Central memory CD8-positive, alpha-beta T cell (primary cell): Measurements from ENCODE around the gene RGS19.

ENCODE experiments used
- ATAC-seq: fragments of 150-1000 bp; cut with Tn5 transposase; replicated peaks from 2 replicates; pipeline ENCODE4 v1.10.0; 2022; ENCODE audit warnings: mild to moderate bottlenecking, moderate FRiP score, moderate number of reproducible peaks; ENCODE audit not compliant: poor library complexity, severe bottlenecking; ENCODE audit errors: extremely low read depth
- DNase-seq, 2 donors: peaks; one replicate each; pipeline ENCODE4 v3.0.0; 2021; ENCODE audit warnings: low spot score in 2 of 2
- H3K27ac Mint-ChIP-seq: one replicate; pipeline ENCODE4 v1.8.0; 2022; ENCODE audit warnings: low read depth, mild to moderate bottlenecking, moderate library complexity, mixed read lengths
- H3K27me3 Mint-ChIP-seq: one replicate; pipeline ENCODE4 v1.8.0; 2022; ENCODE audit warnings: mixed read lengths
- H3K36me3 Mint-ChIP-seq: one replicate; pipeline ENCODE4 v1.8.0; 2022; ENCODE audit warnings: mild to moderate bottlenecking, moderate library complexity, mixed read lengths; ENCODE audit not compliant: insufficient read depth
- H3K4me1 Mint-ChIP-seq: one replicate; pipeline ENCODE4 v1.8.0; 2022; ENCODE audit warnings: mixed read lengths
- H3K4me3 Mint-ChIP-seq: one replicate; pipeline ENCODE4 v1.8.0; 2022; ENCODE audit warnings: mild to moderate bottlenecking, moderate library complexity, mixed read lengths
- H3K9me3 Mint-ChIP-seq: one replicate; pipeline ENCODE4 v1.8.0; 2022; ENCODE audit warnings: mixed read lengths

RGS19 gene

DNA sequence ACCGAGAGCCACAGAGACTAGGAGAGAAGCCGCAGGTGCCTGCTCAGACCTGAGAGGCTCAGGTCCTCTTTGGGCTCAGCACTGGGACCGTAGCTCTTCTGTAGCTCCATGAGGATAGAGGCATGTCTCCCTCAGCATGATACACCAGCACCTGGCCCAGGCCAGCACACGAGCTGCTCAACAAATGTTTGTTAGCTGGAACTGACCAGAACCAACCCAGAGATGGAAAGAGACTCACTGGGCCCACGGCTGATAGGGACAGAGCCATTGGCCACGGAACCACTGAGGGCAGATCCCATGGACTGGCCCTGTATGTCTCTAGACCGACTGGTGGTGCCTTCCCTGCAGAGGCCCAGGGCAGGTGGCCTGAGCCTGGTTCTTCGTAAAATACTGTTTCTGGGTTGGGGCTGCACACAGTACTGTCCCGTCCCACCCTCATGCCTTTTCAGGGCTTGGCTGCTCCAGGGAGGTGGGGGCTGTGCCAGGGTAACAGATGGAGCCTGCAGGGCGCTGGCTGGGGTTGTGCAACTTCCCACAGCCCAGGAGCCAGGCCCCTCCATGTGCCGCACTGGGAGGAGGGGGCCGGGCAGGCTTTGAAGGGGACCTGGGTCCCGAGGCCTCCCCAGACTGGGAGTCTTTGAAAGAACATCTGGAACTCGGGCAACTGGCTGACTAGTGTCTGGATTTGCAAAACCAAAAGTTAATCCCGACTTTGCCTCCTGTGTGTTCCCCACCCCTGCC, 38.1 kb downstream of the RGS19 start:
- Mint-ChIP-seq H3K36me3 (peaks cover 11% of the 10 kb centered on the region), H3K4me3 (peak overlapping the region; percentile 73), H3K27ac (no peak overlapping the region), H3K4me1 (peaks cover 42% of the 10 kb centered on the region), H3K27me3 (peaks cover 6% of the 10 kb centered on the region), H3K9me3 (no peaks in the 10 kb centered on the region)
- no peak for ATAC-seq
- no peak for DNase-seq

DNA sequence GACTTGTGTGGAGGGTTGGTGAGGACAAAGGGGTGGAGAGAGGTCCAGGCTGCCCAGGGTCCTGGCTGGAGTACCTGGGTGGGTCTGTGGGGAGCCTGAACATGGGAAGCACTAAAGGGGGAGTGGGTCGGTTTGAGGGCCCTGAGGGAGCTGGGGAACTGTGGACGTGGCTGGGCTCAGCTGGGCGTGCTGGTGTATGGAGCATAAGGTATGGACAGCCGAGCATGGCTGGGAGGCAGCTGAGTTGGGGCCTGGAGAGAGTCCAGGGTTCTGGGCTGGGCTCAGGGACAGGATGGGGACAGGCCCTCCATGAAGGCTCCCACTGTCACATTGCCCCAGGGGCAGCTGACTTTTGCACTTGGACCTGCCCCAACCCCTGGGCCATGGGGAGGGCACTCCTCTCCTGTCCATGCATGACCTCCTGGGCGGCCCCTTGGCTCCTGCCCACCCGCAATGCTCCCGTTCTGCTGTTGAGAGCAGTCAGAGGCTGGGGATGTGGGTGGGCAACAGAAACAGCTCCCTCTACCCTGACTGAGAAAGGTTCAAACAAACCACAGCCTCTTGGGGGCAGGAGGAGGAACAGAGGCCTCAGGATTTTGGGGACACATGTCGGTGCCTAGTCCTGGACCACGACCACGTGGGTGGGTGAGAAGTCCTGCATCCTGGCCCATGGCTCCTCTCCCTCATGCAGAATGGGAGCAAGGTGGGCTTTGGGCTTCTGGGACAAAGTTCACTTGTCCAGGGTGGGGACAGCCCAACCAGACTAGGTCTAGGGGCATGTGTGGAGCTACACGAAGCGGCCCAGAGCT, 38.9 kb downstream of the RGS19 start:
- Mint-ChIP-seq H3K4me1 (peaks cover 42% of the 10 kb centered on the region), H3K4me3 (peak overlapping the region; percentile 73), H3K9me3 (no peaks in the 10 kb centered on the region), H3K27me3 (no peaks in the 10 kb centered on the region), H3K27ac (peak overlapping the region; percentile 23), H3K36me3 (peaks cover 11% of the 10 kb centered on the region)
- no peak for DNase-seq
- ATAC-seq = no peak

DNA sequence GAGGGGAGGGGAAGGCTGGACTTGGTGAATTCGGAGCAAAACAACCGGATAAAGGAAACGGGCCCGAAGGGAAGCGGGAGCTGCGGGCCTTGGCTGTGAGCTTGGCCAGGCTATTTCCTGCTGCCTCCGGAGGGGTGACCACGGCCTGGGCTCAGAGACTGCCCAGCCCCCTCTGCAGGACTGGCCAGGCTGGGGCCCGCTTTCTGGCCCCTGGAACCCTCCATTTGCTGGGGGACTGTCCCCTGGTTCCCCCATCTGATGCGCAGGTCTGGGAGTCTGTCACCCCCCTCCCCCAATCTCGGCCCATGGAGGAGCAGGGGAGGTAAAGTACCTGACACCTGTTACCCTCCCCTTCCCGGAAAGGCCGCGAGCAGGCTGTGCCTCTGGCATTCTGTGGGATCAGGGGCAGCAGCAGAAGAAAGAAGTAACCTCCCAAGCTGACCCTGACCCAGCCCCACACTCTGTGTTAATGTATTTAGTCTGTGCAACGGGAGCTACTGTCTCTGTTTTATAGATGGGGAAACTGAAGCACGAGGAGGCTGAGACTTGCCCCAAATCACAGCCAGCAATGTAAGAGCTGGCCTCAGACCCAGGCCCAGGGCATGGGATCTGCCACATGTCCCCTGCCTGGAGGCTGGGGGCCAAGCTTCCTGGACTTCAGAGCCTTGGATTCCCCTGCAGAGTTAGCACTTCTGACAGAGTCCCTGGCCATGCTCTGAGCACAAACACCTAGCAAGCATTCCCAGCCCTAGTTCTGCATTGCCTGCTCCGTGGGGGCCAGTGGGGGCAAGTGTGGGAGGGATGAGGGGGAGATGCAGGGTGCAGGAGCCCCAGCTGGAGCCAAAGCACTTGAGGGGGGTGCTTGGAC, 39.8 kb downstream of the RGS19 start:
- DNase-seq = no peak
- H3K27me3 Mint-ChIP-seq = no peaks in the 10 kb centered on the region
- H3K4me3 Mint-ChIP-seq = peak overlapping the region; percentile 73
- no peaks in the 10 kb centered on the region for H3K9me3 Mint-ChIP-seq
- H3K4me1 Mint-ChIP-seq = peaks cover 48% of the 10 kb centered on the region
- H3K27ac Mint-ChIP-seq = peak overlapping the region; percentile 23
- peaks cover 14% of the 10 kb centered on the region for H3K36me3 Mint-ChIP-seq
- no peak for ATAC-seq

DNA sequence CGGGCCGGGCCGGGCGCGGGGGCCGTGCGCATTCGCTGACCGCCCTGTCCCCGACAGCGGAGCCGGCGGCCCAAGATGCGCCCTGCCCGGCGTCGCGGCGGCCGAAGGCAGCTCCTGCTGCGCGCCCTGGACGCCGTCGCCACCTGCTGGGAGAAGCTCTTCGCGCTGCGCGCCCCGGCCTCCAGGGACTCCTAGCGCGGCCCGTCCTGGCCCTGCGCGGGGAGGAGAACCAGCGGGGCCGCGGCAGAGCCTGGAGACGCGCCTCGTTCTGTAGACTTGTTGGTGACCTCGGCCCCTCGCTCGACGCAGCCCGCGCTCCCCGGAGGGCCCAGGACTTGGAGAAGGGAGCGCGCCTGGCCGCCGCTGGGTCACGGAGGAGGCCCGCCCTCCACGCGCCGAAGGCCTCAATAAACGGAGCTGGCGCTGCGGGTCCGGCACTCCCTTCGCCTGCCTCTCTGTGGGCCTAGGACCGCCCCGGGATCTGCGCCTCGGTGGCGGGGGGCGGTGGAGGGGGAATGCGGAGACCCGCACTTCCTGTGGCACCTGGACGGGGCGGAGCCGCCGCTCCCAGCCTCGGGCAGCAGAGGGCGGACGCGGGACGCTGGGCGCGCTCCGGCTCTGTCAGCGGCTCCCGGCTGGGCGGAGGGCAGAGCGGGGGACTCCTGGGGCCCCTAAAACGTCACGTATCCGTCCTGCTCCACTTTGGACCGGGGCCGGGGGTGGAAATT, 40.6 kb downstream of the RGS19 start:
- H3K9me3 Mint-ChIP-seq = no peaks in the 10 kb centered on the region
- DNase-seq (peak; percentile 64 to 68), ATAC-seq (peak; percentile 69)
- H3K4me3 Mint-ChIP-seq = peak overlapping the region; percentile 73
- peaks cover 56% of the 10 kb centered on the region for H3K4me1 Mint-ChIP-seq
- peaks cover 15% of the 10 kb centered on the region for H3K36me3 Mint-ChIP-seq
- H3K27me3 Mint-ChIP-seq = no peaks in the 10 kb centered on the region
- no peak overlapping the region for H3K27ac Mint-ChIP-seq

DNA sequence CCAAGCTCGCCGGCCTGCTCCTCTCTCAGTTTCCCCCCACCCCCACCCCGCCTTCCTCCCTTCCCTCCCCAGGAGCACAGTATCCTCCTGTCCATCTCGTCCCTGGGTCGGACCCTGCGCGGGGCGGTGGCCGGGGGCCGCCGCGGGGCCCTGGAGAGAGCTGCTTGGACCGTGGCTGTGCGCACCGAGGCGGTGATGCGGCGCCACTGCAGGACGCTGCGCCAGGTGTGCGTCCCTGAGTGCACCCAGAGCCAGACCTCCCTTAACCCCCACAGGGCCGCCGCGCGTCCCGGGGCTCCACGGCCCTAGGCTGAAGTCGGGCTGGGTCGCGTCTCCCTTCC, 41.1 kb downstream of the RGS19 start:
- Mint-ChIP-seq H3K27me3 (no peaks in the 10 kb centered on the region), H3K4me3 (peak overlapping the region; percentile 73), H3K9me3 (no peaks in the 10 kb centered on the region), H3K27ac (no peak overlapping the region), H3K4me1 (peaks cover 58% of the 10 kb centered on the region), H3K36me3 (peaks cover 17% of the 10 kb centered on the region)
- DNase-seq (no peak), ATAC-seq (peak; percentile 11)

DNA sequence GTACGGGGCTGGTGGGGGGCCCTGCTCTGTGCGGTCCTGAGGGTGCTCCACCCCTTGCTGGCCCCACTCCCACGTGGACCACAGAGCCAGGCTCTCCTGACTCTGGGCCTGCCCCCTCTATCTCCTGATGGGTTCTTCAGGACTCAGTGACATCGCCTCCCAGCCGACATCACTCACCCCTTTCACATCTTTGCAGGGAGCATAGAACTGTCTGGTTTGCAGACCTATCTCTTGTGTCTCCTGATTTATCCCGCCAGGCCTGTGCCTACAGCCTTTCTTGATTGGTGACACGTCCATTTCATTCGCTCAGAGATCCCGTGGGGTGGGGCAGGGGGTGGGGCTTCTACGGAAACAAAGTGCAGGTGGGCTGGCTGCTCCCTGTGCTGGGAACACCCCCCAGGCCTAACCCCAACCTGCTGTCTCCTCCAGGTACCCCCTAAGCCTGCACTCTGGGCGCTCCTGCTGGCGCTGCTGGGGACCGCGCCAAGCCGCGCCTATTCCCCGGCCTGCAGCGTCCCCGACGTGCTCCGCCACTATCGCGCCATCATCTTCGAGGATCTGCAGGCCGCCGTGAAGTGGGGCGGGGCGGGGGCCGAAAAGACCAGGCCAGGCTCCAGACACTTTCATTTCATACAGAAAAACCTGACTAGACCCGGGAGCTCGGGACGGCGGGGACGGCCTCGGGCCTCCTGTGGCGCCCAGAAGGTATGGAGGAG, 41.7 kb downstream of the RGS19 start:
- Mint-ChIP-seq H3K4me1 (peaks cover 63% of the 10 kb centered on the region), H3K27me3 (no peaks in the 10 kb centered on the region), H3K36me3 (peaks cover 17% of the 10 kb centered on the region), H3K4me3 (peak overlapping the region; percentile 73), H3K9me3 (no peaks in the 10 kb centered on the region), H3K27ac (no peak overlapping the region)
- DNase-seq (no peak), ATAC-seq (no peak)

DNA sequence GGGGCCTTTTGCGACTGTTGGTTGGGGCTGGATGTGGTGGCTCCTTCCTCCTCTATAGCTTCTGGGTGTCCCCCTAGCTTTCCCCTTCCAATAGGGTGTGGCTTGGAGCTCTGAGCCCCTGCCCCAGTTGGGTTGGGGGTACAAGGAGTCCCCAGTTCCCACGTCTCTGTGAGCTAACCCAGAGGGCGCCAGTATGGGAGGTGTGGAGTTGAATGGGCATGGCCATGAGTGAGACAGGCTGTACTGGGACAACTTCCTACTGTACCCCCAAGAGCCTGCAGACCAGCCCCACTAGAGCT, 42.2 kb downstream of the RGS19 start:
- H3K27me3 Mint-ChIP-seq = no peaks in the 10 kb centered on the region
- H3K27ac Mint-ChIP-seq = peak overlapping the region; percentile 29
- DNase-seq = no peak
- H3K36me3 Mint-ChIP-seq = peaks cover 20% of the 10 kb centered on the region
- H3K4me1 Mint-ChIP-seq = peaks cover 65% of the 10 kb centered on the region
- peak overlapping the region; percentile 73 for H3K4me3 Mint-ChIP-seq
- no peak for ATAC-seq
- H3K9me3 Mint-ChIP-seq = no peaks in the 10 kb centered on the region

DNA sequence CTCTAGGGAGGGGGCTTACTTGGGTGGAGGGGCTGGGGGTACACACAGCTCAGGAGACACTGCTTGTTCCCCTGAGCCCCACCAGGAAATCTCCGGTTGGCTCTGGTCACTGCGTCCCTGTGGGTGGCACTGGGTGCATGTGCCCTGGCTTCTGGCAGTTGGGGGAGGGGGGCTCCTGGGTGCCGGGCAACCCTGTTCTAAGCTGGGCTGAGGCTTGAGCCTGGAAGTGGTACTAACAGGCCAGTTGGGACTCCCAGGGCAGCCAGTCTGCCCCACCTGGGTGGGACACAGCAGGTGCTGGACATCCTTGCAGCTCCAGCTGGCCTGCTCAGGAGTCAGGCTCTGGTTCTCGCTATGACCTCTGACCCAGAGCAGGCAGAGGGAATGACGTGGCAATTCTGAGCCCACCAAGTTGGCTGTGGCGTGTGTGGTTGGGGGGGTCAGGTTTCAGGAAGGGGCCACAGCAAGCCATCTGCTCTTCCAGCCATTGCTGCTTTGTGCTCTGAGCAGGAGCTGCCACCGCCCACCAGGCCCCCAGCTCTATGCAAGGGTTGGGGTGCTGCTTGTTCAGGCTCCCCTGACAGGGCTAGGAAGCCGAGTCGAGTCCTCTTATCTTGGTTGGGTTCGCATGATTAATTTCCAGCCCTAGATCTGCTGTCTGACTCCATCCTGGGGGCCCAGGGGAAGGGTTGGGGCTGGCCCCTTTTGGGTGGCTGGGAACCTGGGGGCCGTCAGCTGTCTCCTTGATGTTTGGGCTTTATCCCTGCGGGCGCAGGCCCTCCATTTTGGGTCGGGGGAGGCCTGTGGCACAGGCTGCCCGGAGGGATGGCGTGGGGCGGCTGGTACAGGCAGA, 42.7 kb downstream of the RGS19 start:
- DNase-seq (no peak), ATAC-seq (no peak)
- H3K36me3 Mint-ChIP-seq = peaks cover 20% of the 10 kb centered on the region
- H3K4me3 Mint-ChIP-seq = peak overlapping the region; percentile 73
- no peaks in the 10 kb centered on the region for H3K27me3 Mint-ChIP-seq
- H3K27ac Mint-ChIP-seq = peak overlapping the region; percentile 29
- no peaks in the 10 kb centered on the region for H3K9me3 Mint-ChIP-seq
- peaks cover 62% of the 10 kb centered on the region for H3K4me1 Mint-ChIP-seq

DNA sequence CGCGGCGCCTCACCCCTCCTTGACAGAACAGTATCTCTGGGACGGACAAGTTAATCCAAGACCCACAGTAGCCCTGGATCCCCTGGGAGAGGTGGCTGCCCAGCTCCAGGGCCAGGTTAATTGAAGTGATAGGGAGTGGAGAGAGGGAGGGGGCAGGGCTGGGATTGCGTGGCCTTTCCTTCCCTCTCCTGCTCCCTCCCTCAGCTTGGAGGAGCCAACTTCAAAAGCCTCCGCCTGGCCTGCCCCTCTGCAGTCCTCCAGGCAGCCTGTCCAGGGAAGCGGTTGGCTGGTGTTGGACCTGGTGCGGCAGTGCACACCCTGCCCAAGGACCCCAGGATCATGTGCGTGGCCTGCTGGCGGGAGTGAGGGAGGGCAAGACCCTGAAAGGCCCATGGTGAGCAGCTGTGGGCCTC, 43.4 kb downstream of the RGS19 start, which contains the start of gene C20orf204:
C20orf204 (plus strand) TSS at position 250 of the 413 bp plus-strand sequence; CDS start at position 392, 142 bp downstream.
- H3K36me3 Mint-ChIP-seq = peaks cover 24% of the 10 kb centered on the region
- peak within 1 kb of the TSS; percentile 77 for H3K27ac Mint-ChIP-seq
- H3K4me1 Mint-ChIP-seq = peaks cover 62% of the 10 kb centered on the region
- peak within 1 kb of the TSS; percentile 73 for H3K4me3 Mint-ChIP-seq
- no peak for DNase-seq
- H3K9me3 Mint-ChIP-seq = no peaks in the 10 kb centered on the region
- no peaks in the 10 kb centered on the region for H3K27me3 Mint-ChIP-seq
- ATAC-seq = no peak

DNA sequence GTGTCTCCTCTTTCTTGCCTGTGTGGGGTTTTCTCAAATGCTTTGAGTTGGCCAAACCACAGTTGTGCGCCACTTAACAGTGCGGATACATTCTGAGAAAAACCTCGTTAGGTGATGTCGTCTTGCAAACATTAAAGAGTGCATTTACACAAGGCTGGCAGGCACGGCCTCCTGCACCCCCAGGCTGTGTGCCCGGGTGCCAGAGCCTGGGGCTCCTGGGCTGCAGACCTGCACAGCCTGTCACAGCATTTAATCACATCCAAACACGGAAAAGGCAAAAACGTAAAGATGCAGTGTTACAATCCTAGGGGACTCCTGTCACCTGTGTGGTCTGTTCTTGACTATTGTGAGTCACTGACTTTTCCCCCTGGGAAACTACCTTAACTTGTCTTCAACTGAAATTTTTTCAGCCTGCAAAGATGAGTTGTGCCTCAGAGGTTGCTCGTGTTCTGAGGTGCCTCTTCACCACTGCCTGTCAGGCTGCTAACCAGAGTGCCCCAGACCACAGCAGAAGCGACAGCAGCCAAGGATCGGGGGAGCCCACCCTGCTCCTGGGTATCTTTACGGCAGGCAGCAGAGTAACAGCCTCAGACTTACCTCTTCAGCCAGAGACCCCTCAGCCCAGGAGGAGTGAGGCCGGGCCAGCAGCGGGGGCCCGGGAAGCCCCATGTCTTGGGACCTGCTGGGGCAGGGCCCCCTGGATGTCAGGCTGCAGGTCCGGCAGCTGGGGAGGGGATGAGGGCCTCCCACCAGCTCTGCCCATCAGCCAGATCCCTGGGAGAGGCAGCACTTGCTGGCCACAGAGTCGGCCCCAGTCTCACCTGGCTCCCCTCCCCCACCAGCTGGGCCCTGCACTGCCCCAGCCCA, 44.0 kb downstream of the RGS19 start:
- no peaks in the 10 kb centered on the region for H3K9me3 Mint-ChIP-seq
- peaks cover 27% of the 10 kb centered on the region for H3K36me3 Mint-ChIP-seq
- H3K4me3 Mint-ChIP-seq = peak overlapping the region; percentile 70
- peaks cover 62% of the 10 kb centered on the region for H3K4me1 Mint-ChIP-seq
- ATAC-seq (peak; percentile 61), DNase-seq (peak in 1 of 2 donors; percentile 41)
- H3K27ac Mint-ChIP-seq = peak overlapping the region; percentile 77
- no peaks in the 10 kb centered on the region for H3K27me3 Mint-ChIP-seq
